Adrenal gland (tissue), 12 donors: ENCODE results near the gene NAT14. TPM values are rescaled to one million over a fixed set of nuclear protein-coding genes. Genes with fewer than 3 reads are reported as not detected.

Experiments
- DNase-seq, 7 donors: peaks; one replicate each; pipeline ENCODE4 v3.0.0-alpha.2; 2019 to 2020
- H3K27ac ChIP-seq, 5 donors: fragments of 200-600 bp; sonication (generic) in 4 of 5; 1 replicate in 3 of 5; 2 replicates in 2 of 5; pipeline versions ENCODE4 v1.5.1 to v1.8.0; 2016 to 2020; ENCODE audit warnings: mild to moderate bottlenecking in 1 of 5
- H3K27me3 ChIP-seq: fragments of 200-600 bp; 2 replicates; pipeline ENCODE4 v1.8.0; 2021
- H3K36me3 ChIP-seq, 2 donors: fragments of 200-600 bp; replicated peaks in 1 of 2; 1 replicate in 1 of 2; 2 replicates in 1 of 2; pipeline versions ENCODE4 v1.5.1 to v1.8.0; 2018 to 2022
- H3K4me1 ChIP-seq, 2 donors: fragments of 200-600 bp; replicated peaks in 1 of 2; 1 replicate in 1 of 2; 2 replicates in 1 of 2; pipeline versions ENCODE4 v1.5.1 to v1.8.0; 2018 to 2021
- H3K4me3 ChIP-seq, 4 donors: fragments of 200-600 bp; sonication (generic) in 3 of 4; one replicate each; pipeline ENCODE4 v1.5.1; 2016 to 2018
- H3K9me3 ChIP-seq, 3 donors: fragments of 200-600 bp; sonication (generic) in 1 of 3; replicated peaks in 1 of 3; 1 replicate in 2 of 3; 2 replicates in 1 of 3; pipeline versions ENCODE4 v1.5.1 to v1.8.0; 2016 to 2021
- CTCF ChIP-seq, 6 experiments: fragments of 450-650 bp in 4 of 6; fragments of 200-600 bp in 2 of 6; sonication (generic) in 1 of 6; IDR thresholded peaks; 1 replicate in 5 of 6; 2 replicates in 1 of 6; pipeline versions ENCODE4 v1.5.1 to v1.8.0; 2016 to 2021; ENCODE audit warnings: antibody characterized with exemption in 6 of 6, mild to moderate bottlenecking in 2 of 6, moderate library complexity in 1 of 6
- POLR2A ChIP-seq, 2 donors: fragments of 450-650 bp; IDR thresholded peaks; one replicate each; pipeline ENCODE4 v1.6.1; 2017; ENCODE audit warnings: antibody characterized with exemption in 2 of 2, mild to moderate bottlenecking in 2 of 2, moderate library complexity in 1 of 2
- WGBS, 4 donors: extraction: QIAGEN DNeasy Blood & Tissue Kit in 2 of 4; methylation state at CpG; one replicate each; pipeline versions ENCODE4 v1.1.5 to v1.1.7; 2013 to 2017; 5-methylcytosine and 5-hydroxymethylcytosine counted together
- intact Hi-C, 2 donors: fragments of 100-400 bp; cut with DNase I; formaldehyde crosslinking; loops; one replicate each; pipeline versions ENCODE4 v1.14.1 to v1.15.0; 2022 to 2023
- polyA plus RNA-seq, 3 donors: library from polyadenylated mRNA; stranded (reverse); fragments of 200-250 nt in 2 of 3; fragments of 350-450 nt in 1 of 3; fragmentation: Illumina TruSeq in 1 of 3; extraction: RNeasy Lipid Tissue Mini Kit (QIAGEN cat#74804) in 1 of 3; gene quantifications; one replicate each; pipeline ENCODE4 v1.2.3, GENCODE V29; 2013 to 2014
- total RNA-seq, 9 donors: library from RNA; depleted of rRNA in 4 of 9; stranded (reverse); fragments of >200 nt in 4 of 9; fragments of 120-200 nt in 1 of 9; fragmentation: NEBNext Ultra II Directional in 1 of 9; extraction: Animal tissue kit (Norgen Biotek cat#: 25700) in 1 of 9; gene quantifications; one replicate each; pipeline versions ENCODE4 v1.1.0 to v1.2.4, GENCODE V29; 2013 to 2023
- donor health status: healthy with polysubstance abuse.
- donor health status: Bipolar disorder and iron deficiency.
- donor health status: DM: yes; HTN: yes; CAD: no.
- donor health status: DM: no; HTN: no; CAD: no.
- donor health status: DM: no; HTN: no; CAD: no.
- donor health status: DM: yes; HTN: yes; CAD: no.

Gene NAT14
- total and polyA plus RNA-seq, 12 donors = 4.9 to 108 (median 18.7) TPM

- intact Hi-C loops = loop anchor here in 1 of 2 donors (5.0 kb wide), 1 partner anchor 38 kb away; no protein-coding TSS in a partner anchor
- Histone ChIP-seq H3K4me1 (peaks cover 10 to 19% of the 10 kb centered on the region in 2 donors), H3K4me3 (no peak overlapping the region), H3K9me3 (no peaks in the 10 kb centered on the region), H3K27ac (no peak overlapping the region), H3K36me3 (no peaks in the 10 kb centered on the region), H3K27me3 (no peaks in the 10 kb centered on the region)
- 65 to 74% (median 72%) methylated on average over 9 to 23 of the region's 23 CpGs for WGBS, 4 donors
- TF ChIP-seq CTCF (IDR thresholded peaks at IDR 0.05) (no peak), POLR2A (IDR thresholded peaks at IDR 0.05) (no peak)
- peak in 1 of 7 donors; percentile 25 for DNase-seq
Observed at GRCh38 chr19:55464039-55464661, 20.8 kb upstream of the NAT14 start.

GRCh38 chr19:55464662-55465054 is 20.3 kb upstream of the NAT14 start, which contains the start of gene C19orf85:
C19orf85 (minus strand) TSS chr19:55464751; CDS start chr19:55464554, 197 bp downstream.
- H3K4me1 ChIP-seq = peaks cover 10 to 19% of the 10 kb centered on the region in 2 donors
- no peak within 1 kb of the TSS for H3K27ac ChIP-seq
- intact Hi-C loops = loop anchor here in 1 of 2 donors (5.0 kb wide), 1 partner anchor 38 kb away; no protein-coding TSS in a partner anchor
- H3K27me3 ChIP-seq = no peaks in the 10 kb centered on the region
- DNase-seq = peak in 1 of 7 donors; percentile 21
- H3K36me3 ChIP-seq = no peaks in the 10 kb centered on the region
- no peak within 1 kb of the TSS for H3K4me3 ChIP-seq
- TF ChIP-seq CTCF (IDR thresholded peaks at IDR 0.05) (no peak), POLR2A (IDR thresholded peaks at IDR 0.05) (no peak)
- H3K9me3 ChIP-seq = no peaks in the 10 kb centered on the region
- WGBS, 4 donors = 69 to 76% (median 72%) methylated on average over 14 of the region's 14 CpGs

- WGBS, 4 donors = 67 to 89% (median 82%) methylated on average over 6 to 11 of the region's 11 CpGs
Observed at GRCh38 chr19:55465460-55466240, 19.3 kb upstream of the NAT14 start.

More at GRCh38 chr19:55465460-55466240, 19.3 kb upstream of the NAT14 start:
- intact Hi-C loops = loop anchor here in 1 of 2 donors (2.0 kb wide), 1 partner anchor 37 kb away; no protein-coding TSS in a partner anchor
- Histone ChIP-seq H3K36me3 (no peaks in the 10 kb centered on the region), H3K27ac (no peak overlapping the region), H3K4me1 (peaks cover 7 to 15% of the 10 kb centered on the region in 2 donors), H3K4me3 (no peak overlapping the region), H3K9me3 (no peaks in the 10 kb centered on the region), H3K27me3 (no peaks in the 10 kb centered on the region)
- no peak for DNase-seq
- TF ChIP-seq POLR2A (IDR thresholded peaks at IDR 0.05) (no peak), CTCF (IDR thresholded peaks at IDR 0.05) (no peak)
